OCI-LY1 (cell line): ENCODE results near the gene UGT1A5.

Source experiments
- H2AFZ ChIP-seq: fragments of 200-600 bp; sonication (generic), shearing (Covaris generic); 2 replicates; pipeline ENCODE4 v1.6.0; 2014; ENCODE audit warnings: antibody characterized with exemption, mild to moderate bottlenecking, low read length
- H3F3A ChIP-seq: fragments of 200-600 bp; sonication (generic), shearing (Covaris generic); 2 replicates; pipeline ENCODE4 v1.6.0; 2014; ENCODE audit warnings: mild to moderate bottlenecking, antibody characterized with exemption, low read length, moderate library complexity; ENCODE audit not compliant: insufficient read depth
- H3K27ac ChIP-seq: fragments of 200-600 bp; sonication (generic); 2 replicates; pipeline ENCODE4 v1.5.1; 2014; ENCODE audit warnings: low read length, mixed run types, mild to moderate bottlenecking, low read depth; ENCODE audit not compliant: poor library complexity, severe bottlenecking
- H3K27me3 ChIP-seq: fragments of 200-600 bp; sonication (generic); 2 replicates; pipeline ENCODE4 v1.6.0; 2014; ENCODE audit warnings: antibody characterized with exemption, mild to moderate bottlenecking, low read length, moderate library complexity; ENCODE audit not compliant: insufficient read depth
- H3K36me3 ChIP-seq: fragments of 200-600 bp; sonication (generic); 2 replicates; pipeline ENCODE4 v1.6.1; 2014; ENCODE audit warnings: mild to moderate bottlenecking, antibody characterized with exemption, low read length, moderate library complexity, mixed read lengths; ENCODE audit not compliant: insufficient read depth
- H3K4me1 ChIP-seq: fragments of 200-600 bp; sonication (generic); 2 replicates; pipeline ENCODE4 v1.5.1; 2014; ENCODE audit warnings: mild to moderate bottlenecking, low read length, moderate library complexity; ENCODE audit not compliant: insufficient read depth, severe bottlenecking
- H3K4me2 ChIP-seq: fragments of 200-600 bp; sonication (generic), shearing (Covaris generic); 2 replicates; pipeline ENCODE4 v1.6.1; 2014; ENCODE audit warnings: low read length
- H3K4me3 ChIP-seq: fragments of 200-600 bp; sonication (generic); 2 replicates; pipeline ENCODE4 v1.5.1; 2014; ENCODE audit warnings: low read length, low read depth, mild to moderate bottlenecking, mixed read lengths; ENCODE audit not compliant: poor library complexity, severe bottlenecking
- H3K79me2 ChIP-seq: fragments of 200-600 bp; shearing (Covaris generic); 2 replicates; pipeline ENCODE4 v1.6.1; 2016; ENCODE audit warnings: mixed run types, low read length, mixed read lengths; ENCODE audit not compliant: insufficient read depth
- H3K9ac ChIP-seq: fragments of 200-600 bp; sonication (generic), shearing (Covaris generic); 2 replicates; pipeline ENCODE4 v1.6.1; 2014; ENCODE audit warnings: mild to moderate bottlenecking, low read length, mixed read lengths
- H3K9me2 ChIP-seq: fragments of 200-600 bp; sonication (generic), shearing (Covaris generic); 2 replicates; pipeline ENCODE4 v1.6.1; 2014; ENCODE audit warnings: low read depth, mild to moderate bottlenecking, low read length, mixed read lengths
- H3K9me3 ChIP-seq: fragments of 200-600 bp; shearing (Covaris generic); 2 replicates; pipeline ENCODE4 v1.6.1; 2014; ENCODE audit warnings: low read length, mixed read lengths
- H4K20me1 ChIP-seq: fragments of 200-600 bp; sonication (generic), shearing (Covaris generic); 2 replicates; pipeline ENCODE4 v1.6.0; 2016; ENCODE audit warnings: mild to moderate bottlenecking, low read length; ENCODE audit not compliant: insufficient read depth
- CTCF ChIP-seq: fragments of 200-600 bp; sonication (generic), shearing (Covaris generic); IDR thresholded peaks from 2 replicates; pipeline ENCODE4 v1.5.1; 2017; ENCODE audit warnings: mild to moderate bottlenecking, antibody characterized with exemption, low read length, moderate library complexity, mixed read lengths
- EZH2 ChIP-seq: fragments of 200-600 bp; sonication (generic), shearing (Covaris generic); IDR thresholded peaks from 2 replicates; pipeline ENCODE4 v1.8.0; 2017; ENCODE audit warnings: borderline replicate concordance, mixed run types, mild to moderate bottlenecking, antibody characterized with exemption, low read length, moderate library complexity, mixed read lengths

Gene UGT1A5

GRCh38 chr2:233779722-233780121, 67.0 kb downstream of the UGT1A5 start:
- TF ChIP-seq CTCF (no peak), EZH2 (no peak)
- H3F3A ChIP-seq, result no peaks in the 10 kb centered on the region
- H3K9me2 ChIP-seq, result no peaks in the 10 kb centered on the region
- no peak overlapping the region for H3K9ac ChIP-seq
- no peak overlapping the region for H3K4me2 ChIP-seq
- no peak overlapping the region for H2AFZ ChIP-seq
- H4K20me1 ChIP-seq, result no peaks in the 10 kb centered on the region
- H3K36me3 ChIP-seq, result no peaks in the 10 kb centered on the region
- H3K4me1 ChIP-seq, result no peaks in the 10 kb centered on the region
- peaks cover 4% of the 10 kb centered on the region; the same call in 1 of the 2 replicates for H3K27me3 ChIP-seq
- H3K79me2 ChIP-seq, result no peaks in the 10 kb centered on the region
- H3K27ac ChIP-seq, result no peak overlapping the region
- no peaks in the 10 kb centered on the region for H3K9me3 ChIP-seq
- no peak overlapping the region for H3K4me3 ChIP-seq

- no peaks in the 10 kb centered on the region for H3K79me2 ChIP-seq
- H4K20me1 ChIP-seq, result no peaks in the 10 kb centered on the region
- no peak overlapping the region for H3K27ac ChIP-seq
- no peak overlapping the region for H3K9ac ChIP-seq
- no peak overlapping the region for H2AFZ ChIP-seq
- H3K27me3 ChIP-seq, result peaks cover 4% of the 10 kb centered on the region; the same call in 1 of the 2 replicates
- no peaks in the 10 kb centered on the region for H3K4me1 ChIP-seq
- H3K4me3 ChIP-seq, result no peak overlapping the region
- H3K9me3 ChIP-seq, result no peaks in the 10 kb centered on the region
- no peaks in the 10 kb centered on the region for H3F3A ChIP-seq
- no peak overlapping the region for H3K4me2 ChIP-seq
- no peaks in the 10 kb centered on the region for H3K9me2 ChIP-seq
- H3K36me3 ChIP-seq, result no peaks in the 10 kb centered on the region
- no peak for TF ChIP-seq CTCF
- no peak for TF ChIP-seq EZH2
Observed at GRCh38 chr2:233780771-233781170, 68.1 kb downstream of the UGT1A5 start.

- H3F3A ChIP-seq, result no peaks in the 10 kb centered on the region
- H3K9ac ChIP-seq, result no peak overlapping the region
- no peaks in the 10 kb centered on the region for H3K9me2 ChIP-seq
- no peaks in the 10 kb centered on the region for H3K9me3 ChIP-seq
- no peaks in the 10 kb centered on the region for H3K79me2 ChIP-seq
- H3K27ac ChIP-seq, result no peak overlapping the region
- TF ChIP-seq EZH2 (no peak), CTCF (no peak)
- no peak overlapping the region for H3K4me3 ChIP-seq
- H3K4me2 ChIP-seq, result no peak overlapping the region
- H3K4me1 ChIP-seq, result peaks cover 21% of the 10 kb centered on the region
- H2AFZ ChIP-seq, result no peak overlapping the region
- no peaks in the 10 kb centered on the region for H4K20me1 ChIP-seq
- no peaks in the 10 kb centered on the region; the same call in 1 of the 2 replicates for H3K27me3 ChIP-seq
- H3K36me3 ChIP-seq, result no peaks in the 10 kb centered on the region
Observed at GRCh38 chr2:233789554-233789953, 76.8 kb downstream of the UGT1A5 start.
